Inferior parietal cortex (tissue), 1 donor: ENCODE data around the gene PLA2G4C.

Experiments
- DNase-seq: peaks from one replicate; pipeline ENCODE4 v3.0.0-alpha.2; 2016; ENCODE audit errors: extremely low spot score

PLA2G4C gene

GRCh38 chr19:48110350-48110966 lies at the start of gene PLA2G4C:
Gene PLA2G4C, minus strand, starts transcription at chr19:48110817. Its CDS starts 4,288 bp downstream, at chr19:48106529.
- DNase-seq = peak; percentile 95

- DNase-seq = no peak
Observed at GRCh38 chr19:48158210-48158790, 47.7 kb upstream of the PLA2G4C start.

- DNase-seq = no peak
Observed at GRCh38 chr19:48154003-48154402, 43.4 kb upstream of the PLA2G4C start.

GRCh38 chr19:48152551-48152950 lies 41.9 kb upstream of the PLA2G4C start:
- peak; percentile 91 for DNase-seq

GRCh38 chr19:48149430-48149829 lies 38.8 kb upstream of the PLA2G4C start:
- no peak for DNase-seq

GRCh38 chr19:48148576-48148975 lies 38.0 kb upstream of the PLA2G4C start:
- no peak for DNase-seq

- DNase-seq = no peak
Observed at GRCh38 chr19:48147597-48148175, 37.1 kb upstream of the PLA2G4C start.

GRCh38 chr19:48139053-48139452 lies 28.4 kb upstream of the PLA2G4C start:
- no peak for DNase-seq

GRCh38 chr19:48137411-48137810 lies 26.8 kb upstream of the PLA2G4C start:
- no peak for DNase-seq

- no peak for DNase-seq
Observed at GRCh38 chr19:48136547-48136946, 25.9 kb upstream of the PLA2G4C start.

GRCh38 chr19:48135411-48135810 lies 24.8 kb upstream of the PLA2G4C start:
- no peak for DNase-seq

GRCh38 chr19:48133094-48133493 lies 22.5 kb upstream of the PLA2G4C start:
- DNase-seq = no peak

- DNase-seq = no peak
Observed at GRCh38 chr19:48127561-48127960, 16.9 kb upstream of the PLA2G4C start.

GRCh38 chr19:48123907-48124651 lies 13.5 kb upstream of the PLA2G4C start:
- DNase-seq = peak; percentile 35

GRCh38 chr19:48122421-48122820 lies 11.8 kb upstream of the PLA2G4C start:
- no peak for DNase-seq

GRCh38 chr19:48121909-48122371 lies 11.3 kb upstream of the PLA2G4C start:
- DNase-seq = no peak

- no peak for DNase-seq
Observed at GRCh38 chr19:48121066-48121465, 10.4 kb upstream of the PLA2G4C start.

GRCh38 chr19:48120505-48120904 lies 9.9 kb upstream of the PLA2G4C start:
- DNase-seq = no peak

GRCh38 chr19:48118131-48118517 lies 7.5 kb upstream of the PLA2G4C start:
- DNase-seq = no peak

- DNase-seq = no peak
Observed at GRCh38 chr19:48117515-48118130, 7.0 kb upstream of the PLA2G4C start.

- DNase-seq = no peak
Observed at GRCh38 chr19:48113190-48113917, 2.7 kb upstream of the PLA2G4C start.
